HG03469 (cell line): ENCODE measurements around the gene PACSIN3.
"Not testable (repeated sequence)": the region's sequence is repeated elsewhere in the genome, so short reads cannot be mapped to it uniquely, and the experiment has no call there.

Experiments used
- ATAC-seq: cut with Tn5 transposase; IDR thresholded peaks from one replicate; pipeline ENCODE4 v1.9.1; 2021; ENCODE audit warnings: mild to moderate bottlenecking, moderate library complexity, moderate number of reproducible peaks; ENCODE audit not compliant: unreplicated experiment

The PACSIN3 gene

DNA sequence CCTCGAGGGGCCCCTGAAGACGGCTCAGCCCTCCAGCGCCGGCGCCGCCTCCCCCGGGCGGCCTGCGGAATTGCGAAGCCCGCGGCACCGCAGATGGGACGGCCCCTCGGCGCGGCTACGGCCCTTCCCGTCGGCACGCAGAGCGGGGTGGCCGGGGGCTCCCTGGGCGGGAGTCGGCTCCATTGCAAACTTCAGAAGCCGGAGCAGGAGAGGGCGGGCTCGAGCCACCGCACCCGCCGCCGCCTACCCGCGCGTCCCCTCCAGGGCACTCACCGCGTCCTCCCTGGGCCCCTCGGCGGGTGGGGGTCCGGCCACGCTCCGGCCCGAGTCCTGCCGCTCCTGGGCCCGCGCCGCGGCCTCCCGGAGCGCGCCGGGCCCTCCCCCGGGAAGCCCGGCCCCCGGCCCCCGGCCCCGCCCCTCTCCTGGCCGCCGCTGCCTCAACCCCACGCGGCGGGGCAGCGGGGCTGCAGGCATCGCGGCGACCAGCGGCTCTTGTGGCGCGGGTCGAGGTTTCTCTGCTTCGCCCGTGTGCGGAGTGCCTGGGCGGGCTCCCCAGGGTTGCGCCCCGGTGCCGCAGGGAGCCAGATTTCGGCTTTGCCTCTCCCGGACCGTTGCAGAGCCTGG, at the start of gene PACSIN3:
Gene PACSIN3, minus strand, starts transcription at position 359 of the 624 bp plus-strand sequence. CDS start 3,707 bp downstream, outside the sequence.
- ATAC-seq: no peak

DNA sequence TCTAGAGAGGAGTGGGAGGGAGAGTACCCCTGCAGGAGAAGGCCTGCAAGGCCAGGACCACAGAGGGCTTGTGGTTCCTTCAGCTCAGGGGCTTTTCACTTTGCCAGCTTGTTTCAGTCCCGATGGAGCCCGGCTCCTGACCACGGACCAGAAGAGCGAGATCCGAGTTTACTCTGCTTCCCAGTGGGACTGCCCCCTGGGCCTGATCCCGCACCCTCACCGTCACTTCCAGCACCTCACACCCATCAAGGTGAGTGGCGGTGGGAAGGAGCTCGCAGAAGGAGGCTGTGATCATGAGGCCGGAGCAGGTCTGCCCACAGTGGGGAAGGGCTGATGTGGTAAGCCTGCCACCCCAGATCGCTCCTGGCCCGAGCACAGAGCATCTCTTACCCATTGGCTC, 48.9 kb upstream of the PACSIN3 start:
- no peak for ATAC-seq

DNA sequence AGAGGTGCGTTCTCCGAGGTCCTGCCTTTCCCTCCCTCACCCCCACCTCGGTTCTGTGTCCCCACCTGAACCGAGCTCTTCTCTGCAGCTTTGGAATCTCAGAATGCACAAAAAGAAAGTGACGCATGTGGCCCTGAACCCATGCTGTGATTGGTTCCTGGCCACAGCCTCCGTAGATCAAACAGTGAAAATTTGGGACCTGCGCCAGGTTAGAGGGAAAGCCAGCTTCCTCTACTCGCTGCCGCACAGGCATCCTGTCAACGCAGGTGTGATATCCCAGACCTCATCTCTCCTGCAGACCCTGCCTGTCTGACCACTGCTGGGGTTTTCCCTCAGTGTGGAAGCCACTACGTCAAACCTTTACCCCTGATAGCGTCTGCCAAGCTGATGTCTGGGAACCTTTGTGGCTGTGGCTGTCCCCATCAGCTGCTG, 48.5 kb upstream of the PACSIN3 start:
- no peak for ATAC-seq

DNA sequence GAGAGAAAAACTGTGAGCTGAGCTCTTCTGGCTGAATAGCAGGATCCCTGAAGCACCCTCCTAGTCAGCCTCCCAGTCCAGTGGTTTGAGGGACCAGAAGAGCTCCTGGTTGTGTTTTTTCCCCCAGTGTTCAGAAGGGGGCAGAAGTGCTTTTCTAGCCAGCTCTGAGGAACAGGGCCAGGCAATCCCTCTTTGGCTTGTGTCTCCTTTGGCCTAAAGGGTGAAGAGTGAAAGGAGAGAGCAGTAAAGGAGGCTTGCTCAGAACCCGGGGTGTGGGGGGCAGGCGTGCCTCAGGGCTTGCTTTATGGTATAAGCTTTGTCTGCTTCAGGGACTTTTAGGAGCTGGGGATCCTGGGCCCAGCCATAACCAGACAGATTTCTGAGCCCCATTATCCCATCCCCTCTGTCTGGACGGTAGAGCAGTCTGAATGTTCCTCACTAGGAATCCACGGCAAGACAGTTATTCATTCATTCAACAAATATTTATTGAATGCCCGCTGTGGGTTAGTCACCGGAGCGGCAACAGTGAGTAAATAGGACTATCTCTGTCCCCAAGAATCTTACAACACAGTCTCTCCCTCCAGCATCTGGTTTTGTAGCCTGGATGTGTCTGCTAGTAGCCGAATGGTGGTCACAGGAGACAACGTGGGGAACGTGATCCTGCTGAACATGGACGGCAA, 47.9 kb upstream of the PACSIN3 start:
- ATAC-seq: no peak

DNA sequence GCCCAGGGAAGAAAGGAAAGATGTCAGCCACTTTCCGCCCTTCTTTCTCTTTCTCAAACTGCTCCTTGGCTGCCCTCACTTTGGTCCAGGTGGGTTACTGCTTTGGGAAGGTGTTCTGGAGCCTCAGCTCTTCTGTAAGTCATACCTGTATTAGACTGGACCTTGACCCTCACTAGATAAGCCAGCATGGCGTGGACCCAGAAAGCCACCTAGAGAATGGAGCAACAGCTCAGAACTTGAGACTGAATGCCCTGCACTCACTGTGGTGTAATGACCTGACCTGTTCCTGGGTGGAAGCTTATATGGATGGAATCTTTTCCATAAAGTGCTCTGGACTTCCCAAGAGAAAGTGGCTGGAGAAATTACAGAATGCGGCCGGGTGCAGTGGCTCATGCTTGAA, 46.8 kb upstream of the PACSIN3 start:
- ATAC-seq: no peak

DNA sequence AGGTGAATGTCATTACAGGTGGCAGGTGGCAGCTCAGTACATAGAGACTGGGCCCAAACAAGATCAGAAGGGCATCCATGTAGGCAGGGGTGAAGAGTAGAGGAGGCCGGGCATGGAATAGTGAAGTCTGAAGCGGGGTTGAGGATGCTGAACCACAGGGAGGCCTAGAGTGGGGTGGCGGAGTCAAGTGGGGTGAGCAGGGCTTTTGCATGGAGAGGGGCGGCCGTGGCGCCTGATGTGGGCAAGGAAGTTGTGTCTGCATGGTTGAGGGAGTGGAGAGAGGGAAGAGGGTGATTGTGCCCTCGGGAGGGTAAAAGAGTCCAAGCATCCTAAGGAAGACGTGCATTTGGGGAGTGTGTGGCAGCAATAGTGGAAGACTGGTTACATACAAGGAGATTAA, 42.9 kb upstream of the PACSIN3 start:
- ATAC-seq: no peak

DNA sequence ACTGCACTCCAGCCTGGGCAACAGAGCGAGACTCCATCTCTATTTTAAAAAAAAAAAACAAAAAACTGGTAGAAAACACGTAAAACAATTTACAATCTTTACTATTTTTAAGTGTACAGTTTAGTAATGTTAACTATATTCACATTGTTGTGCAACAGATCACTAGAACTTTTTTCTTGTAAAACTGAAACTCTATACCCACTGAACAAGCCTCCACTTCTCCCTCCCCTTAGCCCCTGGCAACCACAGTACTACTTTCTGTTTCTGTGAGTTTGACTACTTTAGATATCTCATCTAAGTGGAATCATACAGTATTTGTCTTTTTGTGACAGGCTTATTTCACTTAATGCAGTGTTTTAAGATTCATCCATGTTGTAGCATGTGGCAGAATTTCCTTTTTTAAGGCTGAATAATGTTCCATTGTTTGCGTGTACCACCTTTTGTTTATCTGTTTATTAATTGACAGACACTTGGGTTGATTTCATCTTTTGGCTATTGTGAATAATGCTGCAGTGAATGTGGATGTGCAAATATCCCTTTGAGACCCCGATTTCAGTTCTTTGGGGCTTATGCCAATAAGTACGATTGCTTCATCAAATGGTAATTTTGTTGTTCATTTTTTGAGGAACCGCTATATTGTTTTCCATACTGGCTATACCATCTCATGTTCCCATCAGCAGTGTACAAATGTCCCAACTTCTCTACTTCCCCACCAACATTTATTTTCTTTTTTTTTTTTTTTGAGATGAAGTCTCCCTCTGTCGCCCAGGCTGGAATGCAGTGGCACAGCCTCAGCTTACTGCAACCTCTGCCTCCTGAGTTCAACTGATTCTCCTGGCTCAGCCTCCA, 39.5 kb upstream of the PACSIN3 start:
- peak; percentile 70 for ATAC-seq

DNA sequence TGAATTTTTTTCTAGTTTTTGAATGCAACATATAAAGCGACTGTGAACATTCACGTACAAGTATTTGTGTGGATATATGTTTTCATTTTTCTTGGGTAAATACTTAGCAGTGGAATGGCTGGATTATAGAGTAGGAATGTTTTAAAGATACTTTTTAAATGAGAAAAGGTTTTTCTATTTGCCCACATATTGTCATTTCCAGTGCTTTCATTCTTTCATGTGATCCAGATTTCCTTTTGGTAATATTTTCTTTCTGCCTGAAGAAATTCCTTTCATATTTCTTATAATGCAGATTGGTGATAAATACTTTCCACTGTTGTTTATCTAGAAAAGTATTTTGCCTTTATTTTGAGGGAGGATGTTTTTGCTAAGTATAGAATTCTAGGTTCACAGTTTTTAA, 36.5 kb upstream of the PACSIN3 start:
- no peak for ATAC-seq

DNA sequence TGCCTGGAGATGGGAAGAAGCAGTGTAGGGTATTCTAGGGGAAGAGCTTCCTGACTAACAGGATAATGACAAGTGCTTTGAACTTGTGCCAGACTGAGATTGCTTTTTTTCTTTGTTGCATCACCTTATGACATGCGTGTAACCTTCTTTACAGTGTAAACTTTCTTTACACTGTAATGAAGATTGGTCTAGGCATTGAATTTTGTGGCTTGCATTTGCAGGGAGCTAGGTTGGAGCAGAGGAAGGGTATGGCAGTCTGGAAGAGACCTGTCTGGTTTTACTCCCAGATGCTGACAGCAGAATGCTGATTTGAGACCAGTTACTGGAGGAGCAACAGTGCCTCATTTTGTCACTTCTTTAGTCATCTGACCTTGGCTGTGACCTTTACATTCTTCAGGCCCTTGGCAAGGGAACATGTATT, 34.2 kb upstream of the PACSIN3 start:
- no peak for ATAC-seq

DNA sequence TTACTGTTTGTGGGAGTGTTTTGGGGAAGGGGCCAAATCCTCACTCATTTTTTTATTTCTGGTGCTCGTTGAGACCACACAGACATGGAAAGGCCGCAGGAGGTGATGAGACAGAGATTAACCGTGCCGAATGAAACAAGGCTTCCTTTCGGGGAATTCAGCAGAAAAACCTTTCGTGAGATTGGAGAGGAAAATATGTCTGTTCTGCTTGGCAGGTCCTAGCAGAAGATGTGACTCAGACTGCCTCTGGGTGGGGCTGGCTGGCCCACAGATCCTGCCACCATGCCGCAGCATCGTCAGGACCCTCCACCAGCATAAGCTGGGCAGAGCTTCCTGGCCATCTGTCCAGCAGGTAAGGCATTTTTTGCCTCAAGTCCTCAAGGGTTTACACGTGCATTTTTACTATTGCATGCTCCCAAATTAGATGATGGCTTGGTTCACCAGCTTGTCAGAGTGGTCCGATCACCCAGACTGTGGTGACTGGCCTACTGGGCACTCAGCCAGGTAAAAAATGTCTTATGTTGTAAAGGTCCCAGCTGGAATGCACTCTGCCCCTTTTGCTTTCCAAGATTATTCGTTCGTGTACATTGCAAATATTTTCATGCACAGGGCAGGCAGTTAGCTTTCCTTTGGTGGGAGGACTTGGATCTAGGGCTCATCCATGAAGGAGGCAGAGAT, 30.0 kb upstream of the PACSIN3 start:
- ATAC-seq: no peak

DNA sequence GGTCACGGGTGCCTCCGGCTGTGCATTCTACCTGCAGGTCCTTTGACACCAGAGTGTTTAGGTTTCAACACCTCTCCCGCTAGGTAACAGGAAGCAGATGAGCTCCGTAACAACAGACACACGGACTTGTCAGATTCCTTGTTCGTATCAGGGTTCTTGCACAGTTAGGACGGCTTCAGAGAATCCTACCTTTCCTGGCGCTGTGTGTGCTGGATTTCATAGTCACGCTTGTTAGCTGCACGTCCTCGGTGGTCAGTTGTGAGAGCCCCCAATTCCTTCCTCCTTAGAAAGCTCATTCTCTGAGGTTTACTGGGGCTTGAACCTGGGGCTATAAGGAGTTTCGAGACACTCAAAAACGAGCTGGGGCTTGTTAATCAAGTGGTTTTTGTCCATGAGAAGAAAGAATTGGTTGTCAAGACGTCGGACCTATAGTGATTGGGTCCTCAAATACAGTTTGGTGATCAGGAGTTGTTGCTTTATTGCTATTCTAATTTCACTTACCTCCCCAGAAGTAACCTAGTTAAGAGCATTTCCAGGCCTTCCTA, 29.2 kb upstream of the PACSIN3 start:
- no peak for ATAC-seq

DNA sequence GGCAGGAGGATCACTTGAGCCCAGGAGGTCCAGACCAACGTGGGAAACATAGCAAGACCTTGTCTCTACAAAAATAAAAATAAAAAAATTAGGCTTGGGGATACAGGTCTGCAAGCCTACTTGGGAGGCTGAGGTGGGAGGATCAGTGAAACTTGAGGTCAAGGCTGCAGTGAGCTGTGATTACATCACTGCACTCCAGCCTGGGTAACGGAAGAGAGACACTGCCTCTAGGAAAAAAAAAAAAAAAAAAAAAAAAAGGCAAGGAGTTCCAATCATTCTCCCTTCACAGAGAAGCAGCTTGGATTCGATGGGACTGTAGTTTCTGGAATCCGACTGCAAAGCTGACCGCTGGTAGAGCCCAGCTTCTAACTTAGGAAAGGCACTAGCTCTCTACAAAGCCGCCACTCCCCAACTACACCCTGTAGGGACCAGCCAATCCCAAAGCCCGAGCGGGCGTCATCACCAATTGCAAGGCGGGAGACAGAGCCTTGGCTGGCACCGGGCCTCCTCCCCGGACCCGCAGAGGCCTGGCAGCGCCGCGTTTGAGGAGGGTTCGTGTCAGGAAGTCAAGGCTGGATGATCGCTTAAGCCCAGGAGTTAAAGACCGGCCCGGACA, 27.8 kb upstream of the PACSIN3 start:
- ATAC-seq: peak; percentile 49

DNA sequence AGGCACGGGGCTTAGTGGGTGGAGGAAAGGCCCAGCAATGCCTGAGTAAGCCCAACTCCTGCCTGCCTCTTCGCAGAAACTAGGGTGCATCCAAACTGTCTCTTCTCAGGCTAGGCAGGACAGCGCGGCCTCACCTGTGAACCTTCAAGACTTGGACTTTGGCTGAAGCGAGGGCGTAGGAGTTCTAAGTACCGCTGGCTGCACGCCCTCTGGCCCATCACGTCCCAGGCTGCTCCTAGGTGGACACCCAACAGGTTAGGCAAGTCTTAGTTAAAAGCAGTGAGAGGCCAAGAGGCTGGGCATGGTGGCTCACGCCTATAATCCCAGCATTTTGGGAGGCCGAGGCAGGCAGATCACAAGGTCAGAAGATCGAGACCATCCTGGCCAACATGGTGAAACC, 26.7 kb upstream of the PACSIN3 start:
- no peak for ATAC-seq

DNA sequence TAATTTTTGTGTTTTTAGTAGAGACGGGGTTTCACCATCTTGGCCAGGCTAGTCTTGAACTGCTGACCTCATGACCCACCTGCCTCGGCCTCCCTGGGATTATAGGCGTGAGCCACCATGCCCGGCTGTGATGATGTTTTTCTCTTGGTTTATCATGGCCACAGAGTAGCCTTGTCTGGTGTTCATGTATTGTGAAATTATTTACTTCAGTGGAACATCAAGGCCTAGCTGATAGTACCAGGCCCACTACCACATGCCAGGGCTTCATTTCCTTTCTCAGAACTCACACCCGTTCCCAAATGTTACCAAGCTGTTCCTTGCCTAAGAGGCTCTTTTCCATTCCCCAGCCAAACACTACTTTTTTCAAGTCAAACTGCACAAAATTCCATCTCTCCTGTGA, 22.4 kb upstream of the PACSIN3 start:
- ATAC-seq: no peak

DNA sequence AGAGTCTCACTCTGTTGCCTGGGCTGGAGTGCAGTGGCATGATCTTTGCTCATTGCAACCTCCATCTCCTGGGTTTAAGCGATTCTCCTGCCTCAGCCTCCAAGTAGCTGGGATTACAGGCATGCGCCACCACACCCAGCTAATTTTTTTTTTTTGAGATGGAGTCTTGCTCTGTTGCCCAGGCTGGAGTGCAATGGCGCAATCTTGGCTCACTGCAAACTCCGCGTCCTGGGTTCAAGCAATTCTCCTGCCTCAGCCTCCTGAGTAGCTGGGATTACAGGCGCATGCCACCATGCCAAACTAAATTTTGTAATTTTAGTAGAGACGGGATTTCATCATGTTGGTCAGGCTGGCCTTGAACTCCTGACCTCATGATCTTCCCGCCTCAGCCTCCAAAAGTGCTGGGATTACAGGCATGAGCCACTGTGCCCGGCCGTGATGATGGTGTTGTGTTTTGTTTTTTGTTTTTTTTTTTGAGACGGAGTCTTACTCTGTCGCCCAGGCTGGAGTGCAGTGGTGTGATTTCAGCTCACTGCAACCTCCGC, 21.8 kb upstream of the PACSIN3 start:
- not testable (repeated sequence) for ATAC-seq

DNA sequence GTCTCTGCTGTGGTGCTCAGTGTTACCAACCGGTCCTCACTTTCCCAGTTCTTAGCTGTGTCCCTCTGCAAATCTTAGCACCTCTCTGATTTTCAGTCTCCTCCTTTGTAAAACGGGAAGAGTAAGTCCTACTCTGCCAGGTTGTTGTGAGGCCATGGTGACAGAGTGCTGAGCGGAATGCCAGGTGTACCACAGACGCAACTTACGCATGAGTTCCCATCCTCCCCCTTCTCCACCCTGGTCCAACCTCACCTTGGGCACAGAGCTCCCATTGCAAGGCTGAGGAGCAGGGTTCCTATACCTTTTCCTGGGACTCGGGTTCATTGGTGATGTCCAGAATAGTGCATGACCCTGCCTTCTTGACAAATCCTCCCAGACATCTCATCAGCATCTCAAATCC, 21.2 kb upstream of the PACSIN3 start:
- no peak for ATAC-seq

DNA sequence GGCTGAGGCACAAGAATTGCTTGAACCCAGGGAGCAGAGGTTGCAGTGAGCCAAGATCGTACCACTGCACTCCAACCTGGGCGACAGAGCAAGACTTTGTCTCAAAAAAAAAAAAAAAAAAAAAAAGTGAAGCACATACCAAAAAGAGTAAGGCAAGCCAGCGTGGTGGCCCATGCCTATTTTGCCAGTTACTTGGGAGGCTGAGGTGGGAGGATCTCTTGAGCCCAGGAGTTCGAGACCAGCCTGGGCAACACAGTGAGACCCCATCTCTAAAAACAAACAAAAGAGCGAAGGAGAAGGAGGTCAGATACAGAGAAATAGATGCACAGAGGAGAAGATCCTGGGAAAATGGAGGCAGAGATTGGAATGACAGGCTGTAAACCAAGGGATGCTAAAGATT, 20.3 kb upstream of the PACSIN3 start:
- ATAC-seq: not testable (repeated sequence)

DNA sequence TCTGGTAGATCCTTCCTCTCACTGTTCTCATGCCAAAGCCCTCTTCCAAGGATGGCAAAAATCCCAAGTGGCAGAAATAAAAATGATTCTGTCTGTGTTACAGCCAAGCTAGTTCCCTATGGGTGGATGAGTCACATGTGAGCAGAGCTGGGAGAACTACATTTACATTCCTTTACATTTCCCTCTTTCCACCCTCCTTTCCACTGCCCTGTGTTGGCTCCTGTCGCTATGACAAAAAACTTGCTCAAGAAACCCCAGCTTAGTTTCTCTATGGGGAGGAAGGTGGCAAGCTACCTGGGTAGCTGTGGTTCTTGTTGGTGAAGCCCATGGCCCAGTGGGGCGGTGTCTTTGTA, 18.4 kb upstream of the PACSIN3 start:
- no peak for ATAC-seq

DNA sequence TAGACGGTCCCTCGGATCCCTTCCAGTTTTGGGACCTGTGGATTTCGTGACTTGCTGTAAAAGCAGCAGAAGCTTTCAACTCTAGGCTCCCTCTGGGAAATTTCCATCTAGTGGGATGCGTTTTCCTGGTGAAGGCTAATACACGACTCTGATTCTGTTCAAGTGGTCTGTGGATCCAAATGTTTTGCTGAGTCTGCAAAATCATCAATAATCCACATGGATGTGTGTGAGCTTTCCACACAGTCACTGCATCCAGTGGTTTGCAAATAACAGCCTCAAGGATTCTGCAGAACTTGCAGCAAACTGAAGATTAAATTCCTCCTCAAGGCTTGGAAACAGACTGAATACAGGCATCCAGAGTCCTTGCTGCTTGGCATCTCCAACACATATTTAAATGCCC, 16.3 kb upstream of the PACSIN3 start:
- ATAC-seq: no peak

DNA sequence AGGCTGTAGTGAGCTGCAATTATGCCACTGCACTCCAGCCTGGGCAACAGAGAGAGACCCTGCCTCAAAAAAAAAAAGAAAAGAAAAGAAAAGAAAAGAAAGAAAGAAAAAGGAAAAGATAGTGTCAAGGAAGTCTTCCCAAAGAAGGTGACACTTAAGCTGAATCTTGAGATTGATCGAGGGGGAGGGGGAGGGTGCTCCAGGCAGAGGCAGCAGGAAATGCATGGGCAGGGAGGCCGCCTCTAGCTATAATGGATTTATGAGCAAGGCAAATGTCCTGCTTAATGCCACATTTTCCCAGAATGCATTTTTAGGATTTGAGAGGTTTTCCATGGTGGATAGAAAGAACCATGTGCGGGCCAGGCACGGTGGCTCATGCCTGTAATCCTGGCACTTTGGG, 14.8 kb upstream of the PACSIN3 start:
- ATAC-seq: no peak
